ENCODE results near the gene ENGASE. TPM values are rescaled to one million over a fixed set of nuclear protein-coding genes. Genes with fewer than 3 reads are reported as not detected.

ENGASE gene
- polyA plus RNA-seq, 5 donors, result 21.1 to 41.6 (median 31.5) TPM

DNA sequence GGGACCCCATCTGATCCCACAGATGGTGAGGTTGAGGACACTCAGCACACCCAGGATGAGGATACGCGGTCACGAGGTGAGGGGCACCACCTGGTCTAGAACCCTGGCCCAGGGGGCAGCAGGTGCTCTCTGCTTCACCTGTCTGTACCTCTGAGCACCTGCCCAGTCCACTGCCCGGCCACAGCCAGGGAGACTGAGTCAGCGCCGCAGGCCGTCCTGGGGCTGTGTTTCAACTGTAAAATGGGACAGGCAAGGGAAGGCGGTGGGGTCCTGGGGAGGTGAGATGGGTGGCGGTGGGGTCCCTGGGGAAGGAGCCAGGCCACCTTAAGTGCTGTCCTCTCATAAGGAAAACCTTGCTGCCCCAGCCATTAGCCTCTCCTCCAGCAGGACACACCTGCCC, 60.4 kb downstream of the ENGASE start:
- DNase-seq, result no peak

DNA sequence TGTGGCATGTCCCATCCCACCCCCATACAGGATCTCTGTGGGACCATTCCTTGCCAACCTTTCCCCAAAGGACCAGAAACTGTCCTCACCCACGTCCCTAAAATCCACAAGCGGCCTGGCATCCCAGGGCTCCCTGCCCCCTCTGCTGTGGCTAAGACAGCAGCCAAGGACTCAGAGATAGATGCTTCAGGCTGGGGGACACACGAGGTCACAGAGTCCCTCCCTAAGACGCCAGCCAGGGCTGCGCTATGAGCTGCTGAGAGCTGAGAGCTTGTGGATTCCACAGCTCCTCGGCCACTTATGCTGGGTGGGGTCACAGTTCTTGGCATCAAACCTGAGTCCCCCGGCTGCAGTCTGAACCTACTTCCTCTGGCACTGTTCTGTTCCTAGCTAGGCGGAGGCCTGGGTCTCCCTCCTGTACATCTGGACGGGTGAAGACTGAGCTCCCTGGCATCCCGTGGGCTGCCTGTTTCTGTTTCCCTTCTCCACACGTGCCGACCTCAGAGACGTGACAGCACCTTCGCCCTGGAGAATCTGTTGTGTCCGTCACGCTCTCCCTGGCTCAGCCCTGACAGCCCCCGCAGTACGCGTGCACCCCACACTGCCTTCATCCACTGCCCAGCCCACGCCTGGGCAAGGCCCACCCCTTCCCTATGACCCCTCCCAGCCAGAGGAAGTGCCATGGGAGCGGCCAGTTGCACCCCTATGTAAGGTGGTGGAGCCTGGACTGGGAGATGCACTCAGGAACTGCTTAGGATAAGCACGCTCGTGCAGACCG, 61.2 kb downstream of the ENGASE start:
- no peak for DNase-seq

Other genes with a start within 250 kb of the ENGASE start
- gene USP36, start 234.0 kb upstream of the ENGASE start, polyA plus RNA-seq (ENCODE audit: insufficient read depth in 1 of 5, insufficient read length in 5 of 5, low replicate concordance in 1 of 5), result 10 to 100 TPM; 32.6 to 55.3 (median 43.6) TPM
- under 1 TPM; 0.18 to 0.50 (median 0.29) TPM for gene CEP295NL, start 171.6 kb upstream of the ENGASE start, polyA plus RNA-seq (ENCODE audit: insufficient read depth in 1 of 5, insufficient read length in 5 of 5, low replicate concordance in 1 of 5)
- 100 to 1,000 TPM; 154 to 188 (median 170) TPM for gene TIMP2, start 149.4 kb upstream of the ENGASE start, polyA plus RNA-seq (ENCODE audit: insufficient read depth in 1 of 5, insufficient read length in 5 of 5, low replicate concordance in 1 of 5)
- 100 to 1,000 TPM; 124 to 224 (median 169) TPM for gene LGALS3BP, start 94.9 kb upstream of the ENGASE start, polyA plus RNA-seq (ENCODE audit: insufficient read depth in 1 of 5, insufficient read length in 5 of 5, low replicate concordance in 1 of 5)
- 10 to 100 TPM; 36.8 to 45.5 (median 42.3) TPM for gene CANT1, start 65.1 kb upstream of the ENGASE start, polyA plus RNA-seq (ENCODE audit: insufficient read depth in 1 of 5, insufficient read length in 5 of 5, low replicate concordance in 1 of 5)
- gene C1QTNF1, start 50.7 kb upstream of the ENGASE start, polyA plus RNA-seq (ENCODE audit: insufficient read depth in 1 of 5, insufficient read length in 5 of 5, low replicate concordance in 1 of 5), result 1 to 10 TPM; 1.5 to 2.7 (median 2.2) TPM